GM12864 (cell line): Measurements from ENCODE around the gene REV3L.
A peak's percentile ranks its signal among the peaks of the same experiment; 100 is the strongest.

Source experiments
- DNase-seq: peaks from one replicate; pipeline ENCODE4 v3.0.0-alpha.2; 2011; ENCODE audit warnings: low read depth
- H3K4me3 ChIP-seq: 2 replicates; pipeline ENCODE4 v1.5.1; 2011; ENCODE audit warnings: mild to moderate bottlenecking, low read depth, low read length, control low read depth
- CTCF ChIP-seq: IDR thresholded peaks from 2 replicates; pipeline ENCODE4 v1.5.1; 2011; ENCODE audit warnings: low read depth, mild to moderate bottlenecking, moderate library complexity, low read length, control low read depth, inconsistent platforms; ENCODE audit errors: missing control alignments

REV3L gene

GRCh38 chr6:111354758-111355555 lies 128.1 kb downstream of the REV3L start:
- no peak for DNase-seq
- H3K4me3 ChIP-seq = no peak overlapping the region
- no peak for TF ChIP-seq CTCF

- TF ChIP-seq CTCF = no peak
- DNase-seq = no peak
- no peak overlapping the region for H3K4me3 ChIP-seq
Observed at GRCh38 chr6:111353912-111354462, 129.0 kb downstream of the REV3L start.

- H3K4me3 ChIP-seq = no peak overlapping the region
- no peak for DNase-seq
- TF ChIP-seq CTCF = no peak
Observed at GRCh38 chr6:111347589-111347988, 135.4 kb downstream of the REV3L start.

- H3K4me3 ChIP-seq = no peak overlapping the region
- DNase-seq = no peak
- no peak for TF ChIP-seq CTCF
Observed at GRCh38 chr6:111342913-111343312, 140.1 kb downstream of the REV3L start.

- TF ChIP-seq CTCF = no peak
- no peak for DNase-seq
- no peak overlapping the region for H3K4me3 ChIP-seq
Observed at GRCh38 chr6:111339294-111339693, 143.7 kb downstream of the REV3L start.

- peak; percentile 49 for DNase-seq
- no peak for TF ChIP-seq CTCF
- H3K4me3 ChIP-seq = no peak overlapping the region
Observed at GRCh38 chr6:111338843-111339242, 144.2 kb downstream of the REV3L start.

GRCh38 chr6:111337829-111338236 lies 145.2 kb downstream of the REV3L start:
- no peak for DNase-seq
- H3K4me3 ChIP-seq = no peak overlapping the region
- TF ChIP-seq CTCF = no peak
